Measurements from ENCODE around the gene RPL31.

Gene RPL31

GRCh38 chr2:101006065-101006715, 4.1 kb downstream of the RPL31 start:
- H4K20me1 ChIP-seq (ENCODE audit: control insufficient read depth, insufficient read depth, low read depth, low read length): peaks cover 27% of the 10 kb centered on the region; the same call in 1 of the 2 replicates
- H3F3A ChIP-seq (ENCODE audit: control insufficient read depth, insufficient read depth): peaks cover 77% of the 10 kb centered on the region
- no peak overlapping the region for H3K27ac ChIP-seq (ENCODE audit: low read depth, low read length)

GRCh38 chr2:101007415-101008345, 5.6 kb downstream of the RPL31 start:
- peaks cover 86% of the 10 kb centered on the region for H3F3A ChIP-seq (ENCODE audit: control insufficient read depth, insufficient read depth)
- peaks cover 31% of the 10 kb centered on the region for H3K79me2 ChIP-seq (ENCODE audit: control insufficient read depth, low read length)
- no peaks in the 10 kb centered on the region for H3K9me2 ChIP-seq (replicated peaks; ENCODE audit: control insufficient read depth, low read length)
- H4K20me1 ChIP-seq (ENCODE audit: control insufficient read depth, insufficient read depth, low read depth, low read length): peaks cover 27% of the 10 kb centered on the region; the same call in 1 of the 2 replicates
- TF ChIP-seq EZH2phosphoT487 (IDR thresholded peaks at IDR 0.05; ENCODE audit: borderline replicate concordance, low read length) (no peak), CTCF (IDR thresholded peaks at IDR 0.05; ENCODE audit: low read depth, low read length, poor library complexity, severe bottlenecking) (no peak)
- H3K27me3 ChIP-seq (ENCODE audit: control insufficient read depth, low read length): no peaks in the 10 kb centered on the region
- H3K36me3 ChIP-seq (ENCODE audit: control insufficient read depth, low read length): peaks cover 69% of the 10 kb centered on the region
- H3K4me1 ChIP-seq (ENCODE audit: control insufficient read depth, low read length): peaks cover 29% of the 10 kb centered on the region
- H3K4me2 ChIP-seq (ENCODE audit: low read length): no peak overlapping the region
- no peak overlapping the region for H3K4me3 ChIP-seq (ENCODE audit: low read length)
- no peak overlapping the region for H3K27ac ChIP-seq (ENCODE audit: low read depth, low read length)
- H3K9me3 ChIP-seq (ENCODE audit: control insufficient read depth, insufficient read depth, low read length): no peaks in the 10 kb centered on the region

More at GRCh38 chr2:101006065-101006715, 4.1 kb downstream of the RPL31 start:
- no peak overlapping the region for H3K4me3 ChIP-seq (ENCODE audit: low read length)
- no peak for TF ChIP-seq EZH2phosphoT487 (IDR thresholded peaks at IDR 0.05; ENCODE audit: borderline replicate concordance, low read length)
- TF ChIP-seq CTCF (IDR thresholded peaks at IDR 0.05; ENCODE audit: low read depth, low read length, poor library complexity, severe bottlenecking): no peak
- peaks cover 38% of the 10 kb centered on the region for H3K79me2 ChIP-seq (ENCODE audit: control insufficient read depth, low read length)
- H3K4me2 ChIP-seq (ENCODE audit: low read length): no peak overlapping the region
- no peaks in the 10 kb centered on the region for H3K9me2 ChIP-seq (replicated peaks; ENCODE audit: control insufficient read depth, low read length)
- peaks cover 7% of the 10 kb centered on the region; the same call in 1 of the 2 replicates for H3K9me3 ChIP-seq (ENCODE audit: control insufficient read depth, insufficient read depth, low read length)
- H3K27me3 ChIP-seq (ENCODE audit: control insufficient read depth, low read length): no peaks in the 10 kb centered on the region
- peaks cover 35% of the 10 kb centered on the region for H3K4me1 ChIP-seq (ENCODE audit: control insufficient read depth, low read length)
- H3K36me3 ChIP-seq (ENCODE audit: control insufficient read depth, low read length): peaks cover 74% of the 10 kb centered on the region

- peaks cover 53% of the 10 kb centered on the region for H3F3A ChIP-seq (ENCODE audit: control insufficient read depth, insufficient read depth)
- no peak overlapping the region for H3K4me2 ChIP-seq (ENCODE audit: low read length)
- peaks cover 4% of the 10 kb centered on the region; the same call in 1 of the 2 replicates for H4K20me1 ChIP-seq (ENCODE audit: control insufficient read depth, insufficient read depth, low read depth, low read length)
- H3K4me1 ChIP-seq (ENCODE audit: control insufficient read depth, low read length): peaks cover 2% of the 10 kb centered on the region; the same call in 1 of the 2 replicates
- peaks cover 59% of the 10 kb centered on the region for H3K36me3 ChIP-seq (ENCODE audit: control insufficient read depth, low read length)
- TF ChIP-seq EZH2phosphoT487 (IDR thresholded peaks at IDR 0.05; ENCODE audit: borderline replicate concordance, low read length) (no peak), CTCF (IDR thresholded peaks at IDR 0.05; ENCODE audit: low read depth, low read length, poor library complexity, severe bottlenecking) (no peak)
- H3K9me3 ChIP-seq (ENCODE audit: control insufficient read depth, insufficient read depth, low read length): peaks cover 2% of the 10 kb centered on the region; the same call in 1 of the 2 replicates
- H3K9me2 ChIP-seq (replicated peaks; ENCODE audit: control insufficient read depth, low read length): no peaks in the 10 kb centered on the region
- H3K27ac ChIP-seq (ENCODE audit: low read depth, low read length): no peak overlapping the region
- no peak overlapping the region for H3K4me3 ChIP-seq (ENCODE audit: low read length)
- H3K79me2 ChIP-seq (ENCODE audit: control insufficient read depth, low read length): no peaks in the 10 kb centered on the region; the same call in 1 of the 2 replicates
- H3K27me3 ChIP-seq (ENCODE audit: control insufficient read depth, low read length): no peaks in the 10 kb centered on the region
Observed at GRCh38 chr2:101011152-101011551, 9.1 kb downstream of the RPL31 start.

Measured in DOHH2 (cell line).